ENCODE data around the gene C1orf115.

Gene C1orf115

GRCh38 chr1:220699044-220699443 is 8.9 kb downstream of the C1orf115 start:
- Histone ChIP-seq H3K4me1 (ENCODE audit: low read length) (no peaks in the 10 kb centered on the region), H2AFZ (ENCODE audit: low read length) (no peak overlapping the region), H3K4me2 (ENCODE audit: low read depth, low read length) (no peak overlapping the region), H3K36me3 (replicated peaks; ENCODE audit: insufficient read depth, low read length) (no peaks in the 10 kb centered on the region), H3K4me3 (ENCODE audit: low read length) (no peak overlapping the region), H3K9me3 (replicated peaks; ENCODE audit: insufficient read depth, low read length) (no peaks in the 10 kb centered on the region), H3F3A (ENCODE audit: insufficient read depth, low read length) (no peaks in the 10 kb centered on the region), H3K9ac (ENCODE audit: low read length) (no peak overlapping the region), H3K27me3 (replicated peaks; ENCODE audit: insufficient read depth, low read length) (no peaks in the 10 kb centered on the region), H3K27ac (ENCODE audit: low read length) (no peak overlapping the region), H3K79me2 (ENCODE audit: low read length) (no peaks in the 10 kb centered on the region), H4K20me1 (ENCODE audit: insufficient read depth, low read length) (no peaks in the 10 kb centered on the region), H3K9me2 (replicated peaks; ENCODE audit: insufficient read depth, low read length) (no peaks in the 10 kb centered on the region)
- no peak for DNase-seq
- TF ChIP-seq EZH2phosphoT487 (IDR thresholded peaks at IDR 0.05; ENCODE audit: low read length) (no peak), EZH2 (optimal IDR thresholded peaks at IDR 0.05; ENCODE audit: low read depth, low read length) (no peak), CTCF (IDR thresholded peaks at IDR 0.05; ENCODE audit: low read length) (no peak)

- H3K4me2 ChIP-seq (ENCODE audit: low read depth, low read length) = no peak overlapping the region
- H3K27me3 ChIP-seq (replicated peaks; ENCODE audit: insufficient read depth, low read length) = no peaks in the 10 kb centered on the region
- no peaks in the 10 kb centered on the region for H3F3A ChIP-seq (ENCODE audit: insufficient read depth, low read length)
- no peak overlapping the region for H2AFZ ChIP-seq (ENCODE audit: low read length)
- no peaks in the 10 kb centered on the region for H3K4me1 ChIP-seq (ENCODE audit: low read length)
- no peak for DNase-seq
- no peak for TF ChIP-seq CTCF (IDR thresholded peaks at IDR 0.05; ENCODE audit: low read length)
- no peak for TF ChIP-seq EZH2 (optimal IDR thresholded peaks at IDR 0.05; ENCODE audit: low read depth, low read length)
- TF ChIP-seq EZH2phosphoT487 (IDR thresholded peaks at IDR 0.05; ENCODE audit: low read length) = no peak
- no peaks in the 10 kb centered on the region for H3K36me3 ChIP-seq (replicated peaks; ENCODE audit: insufficient read depth, low read length)
- H4K20me1 ChIP-seq (ENCODE audit: insufficient read depth, low read length) = no peaks in the 10 kb centered on the region
- no peak overlapping the region for H3K9ac ChIP-seq (ENCODE audit: low read length)
- H3K27ac ChIP-seq (ENCODE audit: low read length) = no peak overlapping the region
- no peak overlapping the region for H3K4me3 ChIP-seq (ENCODE audit: low read length)
- H3K9me3 ChIP-seq (replicated peaks; ENCODE audit: insufficient read depth, low read length) = no peaks in the 10 kb centered on the region
- no peaks in the 10 kb centered on the region for H3K9me2 ChIP-seq (replicated peaks; ENCODE audit: insufficient read depth, low read length)
- no peaks in the 10 kb centered on the region for H3K79me2 ChIP-seq (ENCODE audit: low read length)
These were observed 10.5 kb downstream of the C1orf115 start for GRCh38 chr1:220700556-220701179.

GRCh38 chr1:220701974-220702373 is 11.8 kb downstream of the C1orf115 start:
- no peak overlapping the region for H2AFZ ChIP-seq (ENCODE audit: low read length)
- H3K4me3 ChIP-seq (ENCODE audit: low read length) = no peak overlapping the region
- H3K79me2 ChIP-seq (ENCODE audit: low read length) = no peaks in the 10 kb centered on the region
- no peaks in the 10 kb centered on the region for H4K20me1 ChIP-seq (ENCODE audit: insufficient read depth, low read length)
- H3F3A ChIP-seq (ENCODE audit: insufficient read depth, low read length) = no peaks in the 10 kb centered on the region
- H3K27ac ChIP-seq (ENCODE audit: low read length) = no peak overlapping the region
- H3K27me3 ChIP-seq (replicated peaks; ENCODE audit: insufficient read depth, low read length) = no peaks in the 10 kb centered on the region
- DNase-seq = no peak
- H3K36me3 ChIP-seq (replicated peaks; ENCODE audit: insufficient read depth, low read length) = no peaks in the 10 kb centered on the region
- H3K9me2 ChIP-seq (replicated peaks; ENCODE audit: insufficient read depth, low read length) = no peaks in the 10 kb centered on the region
- H3K4me2 ChIP-seq (ENCODE audit: low read depth, low read length) = no peak overlapping the region
- H3K9ac ChIP-seq (ENCODE audit: low read length) = no peak overlapping the region
- no peaks in the 10 kb centered on the region for H3K9me3 ChIP-seq (replicated peaks; ENCODE audit: insufficient read depth, low read length)
- no peaks in the 10 kb centered on the region for H3K4me1 ChIP-seq (ENCODE audit: low read length)
- TF ChIP-seq EZH2phosphoT487 (IDR thresholded peaks at IDR 0.05; ENCODE audit: low read length) (no peak), CTCF (IDR thresholded peaks at IDR 0.05; ENCODE audit: low read length) (no peak)
